Measurements from ENCODE around the gene INPP4A. TPM values are rescaled to one million over a fixed set of nuclear protein-coding genes. Genes with fewer than 3 reads are reported as not detected.

INPP4A gene
- total RNA-seq, 6 donors from 2014 or later = 23.3 to 93.2 (median 36.5) TPM

DNA sequence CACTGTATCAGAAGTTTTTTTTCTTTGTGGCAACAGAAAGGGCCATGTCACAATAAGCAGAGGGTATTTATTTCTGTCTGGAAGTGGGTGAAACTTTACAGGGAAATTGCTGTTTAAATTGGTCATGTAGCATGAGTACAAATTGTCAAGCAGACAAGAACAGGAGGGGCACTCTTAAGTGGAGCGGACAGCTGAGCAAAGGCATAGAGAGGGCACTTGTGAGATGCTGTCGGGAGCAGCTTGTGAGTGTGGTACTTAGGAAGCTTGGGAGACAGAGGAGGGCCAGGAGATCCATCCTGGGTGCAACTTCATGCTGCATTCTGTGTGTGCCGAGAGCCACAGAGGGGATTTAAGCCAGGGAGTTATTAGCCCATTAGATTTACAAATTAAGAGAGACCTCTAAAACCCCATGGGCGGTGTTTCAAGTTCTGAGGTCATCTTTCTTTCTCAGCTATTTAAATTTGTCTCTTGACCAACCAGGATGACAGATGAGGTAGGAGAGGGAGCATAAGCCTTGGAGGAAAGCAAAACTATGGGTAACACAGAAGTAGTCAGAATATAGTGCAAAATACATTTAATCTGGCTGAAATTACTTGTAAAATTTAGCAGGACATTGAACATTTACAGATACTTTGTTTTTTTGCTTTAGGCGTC is 30.4 kb downstream of the INPP4A start:
- Histone ChIP-seq H3K27me3 (no peaks in the 10 kb centered on the region), H3K9me3 (no peaks in the 10 kb centered on the region), H3K27ac (no peak overlapping the region), H3K36me3 (no peaks in the 10 kb centered on the region), H3K4me1 (peaks cover 34 to 86% (median 65%) of the 10 kb centered on the region in 4 donors), H3K4me3 (no peak overlapping the region)
- WGBS, 2 donors = 82 to 89% methylated on average over 5 of the region's 5 CpGs
- ATAC-seq (ENCODE audit: low FRiP score in 2 of 2) (no peak), DNase-seq (no peak)
- no peak for TF ChIP-seq POLR2AphosphoS5 (IDR thresholded peaks at IDR 0.05)
- TF ChIP-seq EP300 (IDR thresholded peaks at IDR 0.05) = no peak
- TF ChIP-seq POLR2A (IDR thresholded peaks at IDR 0.05) = no peak

DNA sequence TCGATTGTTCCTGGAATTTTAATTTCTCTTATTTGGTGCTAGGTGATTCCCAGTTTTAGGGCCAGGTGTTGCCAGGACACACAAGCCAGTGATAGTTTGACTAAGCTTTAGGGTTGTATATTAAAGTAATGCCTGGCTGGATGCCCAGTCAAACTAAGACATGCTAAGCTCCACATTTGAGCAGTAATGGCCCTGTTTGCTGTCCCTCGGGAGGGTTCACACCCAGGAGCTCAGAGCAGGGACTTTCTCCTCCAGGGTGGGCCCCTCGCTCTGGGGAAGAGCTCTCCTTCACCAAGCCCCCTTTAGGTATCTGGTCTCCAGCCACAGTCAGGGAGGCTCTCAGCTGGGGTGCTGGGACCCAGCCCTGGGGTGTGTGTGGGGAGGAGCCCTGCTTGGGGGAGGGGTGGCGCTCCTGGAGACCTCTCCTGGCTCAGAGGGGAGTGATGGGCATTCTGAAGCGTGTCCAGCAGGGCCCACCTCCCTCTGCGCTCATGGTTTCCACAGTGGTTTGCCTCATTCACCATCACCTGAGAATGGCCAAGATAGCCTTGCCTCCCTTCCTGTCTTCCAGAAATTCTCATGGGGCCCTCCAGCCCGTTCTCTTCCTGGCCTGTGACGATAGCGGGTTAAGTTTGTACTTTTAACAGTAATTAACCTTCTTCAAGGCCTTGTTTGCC is 31.7 kb downstream of the INPP4A start:
- no peaks in the 10 kb centered on the region for H3K36me3 ChIP-seq
- no peak for ATAC-seq (ENCODE audit: low FRiP score in 2 of 2)

DNA sequence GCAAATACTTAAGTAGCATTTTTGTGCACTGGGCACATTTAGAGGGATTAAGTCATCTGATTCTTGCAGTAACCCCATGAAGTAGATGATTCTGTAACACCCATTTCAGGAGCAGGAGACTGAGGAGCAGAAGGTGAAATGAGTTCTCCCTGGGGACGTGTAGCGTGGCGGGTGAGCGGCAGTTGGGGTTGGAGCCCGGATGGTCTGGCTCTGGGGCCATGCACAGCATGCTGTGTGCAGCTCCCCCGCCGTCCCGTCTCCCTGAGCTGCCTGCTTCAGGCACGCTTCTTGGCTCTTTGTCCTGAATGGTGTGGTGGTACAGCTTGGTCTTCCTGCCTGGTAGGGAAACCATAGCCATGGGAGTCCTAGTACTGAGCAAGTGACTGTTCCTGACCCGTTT is 32.4 kb downstream of the INPP4A start:
- H3K27ac ChIP-seq = no peak overlapping the region
- H3K9me3 ChIP-seq = no peaks in the 10 kb centered on the region
- H3K4me1 ChIP-seq = peaks cover 32 to 86% (median 64%) of the 10 kb centered on the region in 4 donors
- no peaks in the 10 kb centered on the region for H3K36me3 ChIP-seq
- TF ChIP-seq, protein P1, sequence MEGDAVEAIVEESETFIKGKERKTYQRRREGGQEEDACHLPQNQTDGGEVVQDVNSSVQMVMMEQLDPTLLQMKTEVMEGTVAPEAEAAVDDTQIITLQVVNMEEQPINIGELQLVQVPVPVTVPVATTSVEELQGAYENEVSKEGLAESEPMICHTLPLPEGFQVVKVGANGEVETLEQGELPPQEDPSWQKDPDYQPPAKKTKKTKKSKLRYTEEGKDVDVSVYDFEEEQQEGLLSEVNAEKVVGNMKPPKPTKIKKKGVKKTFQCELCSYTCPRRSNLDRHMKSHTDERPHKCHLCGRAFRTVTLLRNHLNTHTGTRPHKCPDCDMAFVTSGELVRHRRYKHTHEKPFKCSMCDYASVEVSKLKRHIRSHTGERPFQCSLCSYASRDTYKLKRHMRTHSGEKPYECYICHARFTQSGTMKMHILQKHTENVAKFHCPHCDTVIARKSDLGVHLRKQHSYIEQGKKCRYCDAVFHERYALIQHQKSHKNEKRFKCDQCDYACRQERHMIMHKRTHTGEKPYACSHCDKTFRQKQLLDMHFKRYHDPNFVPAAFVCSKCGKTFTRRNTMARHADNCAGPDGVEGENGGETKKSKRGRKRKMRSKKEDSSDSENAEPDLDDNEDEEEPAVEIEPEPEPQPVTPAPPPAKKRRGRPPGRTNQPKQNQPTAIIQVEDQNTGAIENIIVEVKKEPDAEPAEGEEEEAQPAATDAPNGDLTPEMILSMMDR (IDR thresholded peaks at IDR 0.05) = no peak
- no peak for TF ChIP-seq POLR2AphosphoS5 (IDR thresholded peaks at IDR 0.05)
- TF ChIP-seq POLR2A (IDR thresholded peaks at IDR 0.05) = no peak
- no peak for TF ChIP-seq EP300 (IDR thresholded peaks at IDR 0.05)
- DNase-seq = no peak
- no peak overlapping the region for H3K4me3 ChIP-seq
- no peak for ATAC-seq (ENCODE audit: low FRiP score in 2 of 2)
- 92 to 97% methylated on average over 10 of the region's 10 CpGs for WGBS, 2 donors
- H3K27me3 ChIP-seq = no peaks in the 10 kb centered on the region

More for the DNA sequence above, 31.7 kb downstream of the INPP4A start:
- H3K4me1 ChIP-seq = peaks cover 32 to 89% (median 67%) of the 10 kb centered on the region in 4 donors
- no peaks in the 10 kb centered on the region for H3K27me3 ChIP-seq
- TF ChIP-seq POLR2AphosphoS5 (IDR thresholded peaks at IDR 0.05) = no peak
- TF ChIP-seq, protein P1 (IDR thresholded peaks at IDR 0.05) = no peak
- no peak for TF ChIP-seq POLR2A (IDR thresholded peaks at IDR 0.05)
- no peak for TF ChIP-seq EP300 (IDR thresholded peaks at IDR 0.05)
- no peak overlapping the region for H3K4me3 ChIP-seq
- H3K9me3 ChIP-seq = no peaks in the 10 kb centered on the region
- 74 to 81% methylated on average over 6 to 9 of the region's 9 CpGs for WGBS, 2 donors
- no peak overlapping the region for H3K27ac ChIP-seq
- DNase-seq = no peak

DNA sequence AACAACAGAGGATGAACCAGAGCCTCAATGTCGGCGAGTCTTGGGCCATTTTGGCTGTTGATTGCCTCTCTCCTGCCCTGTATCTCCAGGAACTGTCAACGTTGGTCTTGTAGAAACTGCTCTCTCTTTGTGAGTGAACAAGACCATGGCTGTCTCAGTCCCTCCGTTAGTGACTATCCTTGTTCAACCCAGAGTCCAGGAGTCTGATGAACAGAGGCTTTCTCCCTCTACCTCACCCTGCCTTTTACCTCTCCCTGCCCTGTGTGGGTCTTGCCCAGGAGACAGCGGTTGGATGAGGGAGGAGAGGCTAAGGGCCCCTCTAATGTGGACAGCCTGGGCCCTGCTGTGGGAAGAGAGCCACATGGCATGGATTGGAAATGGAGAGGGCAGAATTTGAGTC is 32.8 kb downstream of the INPP4A start:
- Histone ChIP-seq H3K9me3 (no peaks in the 10 kb centered on the region), H3K27me3 (no peaks in the 10 kb centered on the region), H3K4me3 (no peak overlapping the region), H3K36me3 (no peaks in the 10 kb centered on the region), H3K27ac (no peak overlapping the region), H3K4me1 (peaks cover 35 to 86% (median 65%) of the 10 kb centered on the region in 4 donors)
- no peak for TF ChIP-seq POLR2A (IDR thresholded peaks at IDR 0.05)
- WGBS, 2 donors = 97% methylated on average over 5 of the region's 5 CpGs
- DNase-seq (no peak), ATAC-seq (ENCODE audit: low FRiP score in 2 of 2) (no peak)

DNA sequence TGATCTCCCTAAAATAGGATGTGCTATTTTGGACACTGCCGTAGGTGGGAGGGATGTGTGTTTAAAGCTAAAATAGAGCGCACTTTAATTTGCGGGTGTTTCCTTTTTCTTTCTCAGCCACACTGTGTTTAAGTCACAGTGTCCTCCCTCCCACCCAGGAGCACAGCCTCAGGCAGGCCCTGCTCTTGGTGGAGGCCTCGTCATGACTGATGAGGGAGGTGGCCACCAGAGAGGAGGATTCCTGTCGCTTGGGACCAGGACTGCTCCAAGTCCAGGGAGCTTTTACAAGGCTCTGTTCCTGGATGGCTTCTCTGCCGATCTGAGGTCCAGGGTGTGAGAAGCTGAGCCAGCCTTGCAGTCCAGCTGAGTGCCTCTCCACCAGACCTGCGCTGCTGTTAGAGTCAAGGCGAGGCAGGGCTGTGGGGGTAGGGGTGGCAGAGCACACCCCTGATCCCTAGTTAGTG is 33.5 kb downstream of the INPP4A start:
- Histone ChIP-seq H3K27me3 (no peaks in the 10 kb centered on the region), H3K27ac (no peak overlapping the region), H3K36me3 (no peaks in the 10 kb centered on the region), H3K4me3 (no peak overlapping the region), H3K4me1 (peaks cover 37 to 87% (median 67%) of the 10 kb centered on the region in 4 donors), H3K9me3 (no peaks in the 10 kb centered on the region)
- 88 to 89% methylated on average over 6 to 8 of the region's 8 CpGs for WGBS, 2 donors
- TF ChIP-seq EP300 (IDR thresholded peaks at IDR 0.05) (no peak), POLR2A (IDR thresholded peaks at IDR 0.05) (no peak), POLR2AphosphoS5 (IDR thresholded peaks at IDR 0.05) (no peak)
- TF ChIP-seq, protein P1 (IDR thresholded peaks at IDR 0.05) = no peak
- ATAC-seq (ENCODE audit: low FRiP score in 2 of 2) (peak in 1 of 2 donors; percentile 53), DNase-seq (no peak)

Measured in upper lobe of left lung (tissue), 6 donors.